HG03066 (cell line): ENCODE results near the gene ARNT2.

Experiments
- ATAC-seq: cut with Tn5 transposase; IDR thresholded peaks from one replicate; pipeline ENCODE4 v1.9.1; 2021; ENCODE audit warnings: low read depth; ENCODE audit not compliant: unreplicated experiment

The ARNT2 gene

GRCh38 chr15:80405554-80405850, 1.3 kb downstream of the ARNT2 start:
- ATAC-seq: no peak

GRCh38 chr15:80405970-80406369, 1.8 kb downstream of the ARNT2 start:
- no peak for ATAC-seq

GRCh38 chr15:80411788-80412288, 7.7 kb downstream of the ARNT2 start:
- ATAC-seq: no peak

- no peak for ATAC-seq
Observed at GRCh38 chr15:80414546-80415357, 10.6 kb downstream of the ARNT2 start.

- no peak for ATAC-seq
Observed at GRCh38 chr15:80415358-80415670, 11.1 kb downstream of the ARNT2 start.

- no peak for ATAC-seq
Observed at GRCh38 chr15:80416702-80417101, 12.5 kb downstream of the ARNT2 start.

- no peak for ATAC-seq
Observed at GRCh38 chr15:80418892-80419537, 14.8 kb downstream of the ARNT2 start.

- ATAC-seq: no peak
Observed at GRCh38 chr15:80419546-80419945, 15.4 kb downstream of the ARNT2 start.

GRCh38 chr15:80420658-80421057, 16.5 kb downstream of the ARNT2 start:
- ATAC-seq: no peak

- ATAC-seq: no peak
Observed at GRCh38 chr15:80423215-80423614, 19.0 kb downstream of the ARNT2 start.

GRCh38 chr15:80424381-80424780, 20.2 kb downstream of the ARNT2 start:
- no peak for ATAC-seq

GRCh38 chr15:80426316-80426715, 22.1 kb downstream of the ARNT2 start:
- ATAC-seq: no peak

- no peak for ATAC-seq
Observed at GRCh38 chr15:80429964-80430363, 25.8 kb downstream of the ARNT2 start.

- ATAC-seq: no peak
Observed at GRCh38 chr15:80431635-80432344, 27.6 kb downstream of the ARNT2 start.

GRCh38 chr15:80432345-80432702, 28.1 kb downstream of the ARNT2 start:
- ATAC-seq: no peak

GRCh38 chr15:80433836-80434235, 29.7 kb downstream of the ARNT2 start:
- no peak for ATAC-seq

- ATAC-seq: no peak
Observed at GRCh38 chr15:80434926-80435720, 30.9 kb downstream of the ARNT2 start.

GRCh38 chr15:80436511-80437307, 32.5 kb downstream of the ARNT2 start:
- no peak for ATAC-seq

GRCh38 chr15:80437334-80437891, 33.2 kb downstream of the ARNT2 start:
- no peak for ATAC-seq

GRCh38 chr15:80439140-80439539, 35.0 kb downstream of the ARNT2 start:
- no peak for ATAC-seq
